NCI-H1105 (cell line): Measurements from ENCODE around the gene SORL1.

ENCODE experiments used
- DNase-seq: peaks from one replicate; lab custom pipeline; 2025; lab: John Stamatoyannopoulos, UW

SORL1 gene

GRCh38 chr11:121431820-121432526 is 20.1 kb upstream of the SORL1 start:
- DNase-seq, result no peak

GRCh38 chr11:121435132-121435531 is 17.0 kb upstream of the SORL1 start:
- DNase-seq, result no peak

- no peak for DNase-seq
Observed at GRCh38 chr11:121435551-121436511, 16.3 kb upstream of the SORL1 start.

DNA sequence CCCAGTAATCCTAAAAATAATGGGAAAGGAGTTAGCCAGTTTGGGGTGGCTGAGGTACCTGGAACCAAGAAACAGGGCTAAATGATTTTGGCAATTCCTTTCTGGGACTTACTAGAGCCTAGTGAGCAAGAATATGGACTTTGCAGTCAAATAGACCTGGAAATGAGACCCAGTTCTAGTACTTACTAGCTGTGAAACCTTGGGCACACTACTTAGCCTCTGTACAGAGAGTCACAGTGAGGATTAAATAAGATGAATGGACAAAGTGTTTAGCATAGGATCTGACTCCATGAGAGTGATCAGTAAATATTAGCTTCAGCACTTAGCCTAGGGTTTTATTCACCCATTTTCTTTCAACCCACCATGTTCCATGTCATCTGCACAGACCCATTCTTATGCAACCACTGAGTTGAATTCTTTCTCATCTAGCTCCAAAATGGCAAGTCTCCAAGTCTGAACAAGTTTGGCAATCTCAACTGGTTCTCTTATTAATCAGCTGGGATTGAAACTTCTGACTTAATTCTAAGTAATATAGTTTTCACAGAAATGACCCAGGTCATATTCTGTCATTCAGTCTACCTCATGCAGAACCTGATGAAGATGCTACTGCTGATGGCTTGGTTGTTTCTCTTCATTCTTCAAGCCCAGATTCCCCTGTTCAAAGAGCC is 15.0 kb upstream of the SORL1 start:
- no peak for DNase-seq

DNA sequence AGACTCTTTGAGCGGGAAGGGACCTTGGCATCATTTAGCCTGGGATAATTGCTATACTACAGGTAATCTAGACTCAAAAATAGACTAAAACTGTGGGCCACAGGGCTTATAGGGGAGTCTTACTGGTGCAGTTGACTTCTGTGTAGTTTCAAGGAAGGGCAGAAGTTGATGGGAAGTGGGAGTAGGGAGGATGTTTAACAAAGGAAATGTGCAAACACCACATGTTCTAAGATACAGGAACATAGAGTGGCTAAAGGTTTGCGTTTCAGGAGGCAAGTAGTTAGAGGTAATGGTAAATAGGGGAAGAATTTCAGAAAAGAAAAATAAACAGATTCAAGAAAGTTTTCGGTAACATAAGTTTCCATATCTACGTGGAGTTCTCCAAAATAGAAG is 14.4 kb upstream of the SORL1 start:
- DNase-seq, result no peak

DNA sequence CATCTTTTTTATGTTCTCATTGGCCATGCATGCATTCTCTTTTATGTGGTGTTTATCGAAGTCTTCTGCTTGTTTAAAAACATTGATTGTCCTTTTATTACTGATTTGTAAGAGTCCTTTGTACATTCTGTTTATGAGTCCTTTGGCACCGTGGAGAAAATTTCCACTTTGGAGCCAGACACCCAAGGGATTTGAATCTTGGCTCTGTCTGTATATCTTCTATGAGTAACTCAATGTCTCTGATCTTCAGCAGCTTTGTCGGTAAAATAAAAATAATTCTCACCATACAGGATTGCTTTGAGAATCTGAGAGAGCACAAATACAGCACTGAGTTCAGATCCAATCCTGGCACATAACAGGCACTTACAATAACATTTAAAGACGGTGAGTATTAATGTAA is 12.8 kb upstream of the SORL1 start:
- DNase-seq, result no peak

DNA sequence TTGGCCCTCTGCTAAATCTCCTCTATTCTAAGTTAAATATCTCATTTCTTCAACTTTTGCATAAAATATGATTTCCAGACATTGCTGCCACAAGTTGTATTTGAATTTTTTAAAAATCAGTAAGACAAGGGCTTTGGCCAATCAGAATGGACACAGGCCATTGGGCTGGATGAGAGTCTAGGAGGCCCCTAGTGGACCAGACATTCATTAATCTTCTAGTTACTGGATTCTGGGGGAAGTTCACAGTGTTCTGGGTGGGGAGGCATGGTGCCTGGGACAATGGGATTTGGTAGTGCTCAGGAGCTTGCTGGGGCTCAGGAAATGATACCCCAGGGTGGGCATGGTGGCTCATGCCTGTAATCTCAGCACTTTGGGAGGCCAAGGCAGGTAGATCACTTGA is 12.4 kb upstream of the SORL1 start:
- DNase-seq, result no peak

DNA sequence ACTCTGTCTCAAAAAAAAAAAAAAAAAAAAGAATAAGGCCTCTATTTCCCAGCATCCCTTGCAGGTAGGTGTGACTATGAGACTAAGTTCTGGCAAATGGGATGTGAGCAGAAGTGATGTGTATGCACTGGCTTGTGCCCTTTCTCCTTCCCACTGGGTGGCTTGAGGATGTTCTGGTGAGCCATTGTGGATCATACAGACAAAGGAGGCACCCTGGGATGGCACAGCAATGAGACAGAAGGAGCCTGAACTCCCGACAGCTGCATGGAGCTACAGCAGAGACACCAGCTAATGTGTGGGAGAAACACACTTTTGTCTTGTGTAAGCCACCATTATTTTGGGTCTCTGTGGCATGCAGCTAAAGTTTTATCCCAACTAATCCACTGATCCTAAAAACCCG is 10.6 kb upstream of the SORL1 start:
- DNase-seq, result no peak

DNA sequence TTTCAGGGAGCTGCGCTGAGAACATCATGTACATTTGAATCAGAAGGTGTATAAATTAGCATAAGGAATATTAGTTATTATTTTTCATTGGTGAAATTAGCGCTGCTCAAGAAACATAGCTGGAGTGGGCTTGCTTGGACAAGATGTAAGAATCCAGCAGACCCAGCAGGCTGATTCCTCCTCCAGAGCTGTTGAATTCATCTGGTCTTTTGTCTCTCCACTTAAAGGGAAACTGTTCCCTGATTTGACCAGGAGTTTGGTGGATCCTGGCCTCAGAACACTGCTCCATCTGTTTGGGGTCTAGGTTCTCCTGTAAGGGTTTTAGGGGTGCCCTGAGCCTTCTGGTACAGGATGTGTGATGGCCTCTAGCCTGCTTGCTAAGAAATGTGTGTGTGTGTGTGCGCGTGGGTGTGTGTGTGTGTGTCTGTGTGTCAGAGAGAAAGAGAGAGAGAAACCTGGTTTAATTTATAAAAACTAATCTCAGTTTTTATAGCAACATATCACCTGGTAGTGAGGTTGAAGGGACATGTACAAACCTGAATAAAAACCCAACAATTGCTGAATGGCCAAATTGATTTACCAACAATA is 8.3 kb upstream of the SORL1 start:
- no peak for DNase-seq

DNA sequence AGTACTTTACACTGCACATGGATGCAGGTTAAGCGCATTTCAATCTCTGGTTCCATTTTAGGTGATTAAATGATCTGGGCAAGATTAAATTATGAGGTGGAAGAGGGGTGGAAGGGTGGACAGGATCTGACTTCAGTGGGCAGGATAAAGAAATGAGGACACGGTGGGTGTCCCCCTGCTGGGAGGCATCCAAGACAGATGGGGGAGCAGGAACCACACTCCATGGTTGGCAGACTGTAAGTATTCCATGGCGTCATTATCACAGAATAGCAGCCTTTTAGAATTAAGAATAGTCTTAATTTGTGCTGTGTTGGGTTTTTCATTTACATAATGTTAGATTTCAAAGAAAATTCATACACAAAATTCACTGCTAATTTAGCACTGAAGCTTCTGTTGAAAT is 7.6 kb upstream of the SORL1 start:
- DNase-seq, result no peak

- DNase-seq, result no peak
Observed at GRCh38 chr11:121445071-121445768, 6.9 kb upstream of the SORL1 start.

GRCh38 chr11:121446752-121447156 is 5.4 kb upstream of the SORL1 start:
- DNase-seq, result no peak

GRCh38 chr11:121448011-121448410 is 4.1 kb upstream of the SORL1 start:
- DNase-seq, result no peak

DNA sequence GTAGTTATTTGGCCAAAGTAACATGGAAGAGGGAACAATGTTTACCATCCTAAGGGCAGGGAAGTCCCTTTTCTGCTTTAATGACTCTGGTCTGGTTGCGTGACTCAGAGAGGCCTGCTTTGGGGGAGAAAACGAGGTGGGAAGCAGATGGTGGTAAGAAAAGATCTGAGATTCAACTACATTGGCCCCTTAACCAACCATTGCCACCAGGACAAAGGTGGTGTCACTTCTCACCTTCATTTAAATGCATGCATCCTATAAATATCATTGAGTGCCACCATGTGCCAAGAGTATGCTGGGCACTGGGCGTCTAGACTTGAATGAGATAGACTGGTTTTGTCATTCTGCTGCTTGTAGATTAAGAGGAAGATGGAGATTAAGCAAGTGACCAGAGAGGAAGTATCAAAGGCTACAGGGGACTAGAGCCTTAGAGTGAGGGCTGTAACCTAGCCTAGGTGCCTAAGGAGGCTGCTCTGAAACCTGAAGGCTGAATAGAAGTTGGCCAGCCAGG is 3.6 kb upstream of the SORL1 start:
- no peak for DNase-seq

GRCh38 chr11:121449123-121449522 is 3.0 kb upstream of the SORL1 start:
- no peak for DNase-seq

GRCh38 chr11:121449626-121450025 is 2.5 kb upstream of the SORL1 start:
- no peak for DNase-seq

DNA sequence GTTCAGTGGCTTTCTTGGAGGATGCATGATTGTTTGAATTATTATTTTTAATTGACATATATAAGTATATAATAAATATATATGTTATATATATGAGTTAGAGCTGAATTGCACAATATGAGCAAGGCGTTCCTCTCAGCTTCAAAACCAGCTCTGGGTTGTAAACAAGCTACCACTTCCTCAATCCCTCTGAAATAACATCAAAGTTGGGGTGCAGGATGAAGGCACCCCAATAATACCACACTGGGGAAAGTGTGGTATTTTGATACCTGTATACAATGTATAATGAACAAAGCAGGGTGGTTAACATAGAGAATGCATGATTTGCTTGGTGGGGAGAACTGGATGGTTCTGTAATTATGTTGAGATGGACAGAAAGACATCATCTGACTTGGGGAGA is 1.7 kb upstream of the SORL1 start:
- DNase-seq, result no peak

- DNase-seq, result no peak
Observed at GRCh38 chr11:121451178-121451985, 732 bp upstream of the SORL1 start.

- DNase-seq, result peak; percentile 61
Observed at GRCh38 chr11:121452609-121453150, 566 bp downstream of the SORL1 start, which contains the start of gene SORL1-AS1. TSS of gene SORL1-AS1 (minus strand) at chr11:121452967.

- no peak for DNase-seq
Observed at GRCh38 chr11:121453589-121454299, 1.6 kb downstream of the SORL1 start.
